Testis (tissue), 2 donors: ENCODE measurements around the gene NECAB3.

Experiments used
- POLR2A ChIP-seq: fragments of 450-650 bp; IDR thresholded peaks from one replicate; pipeline ENCODE4 v1.6.1; 2017; ENCODE audit warnings: antibody characterized with exemption, mild to moderate bottlenecking, moderate library complexity
- TF ChIP-seq, protein P1 (sequence below), 3 experiments: fragments of 450-650 bp in 2 of 3; fragments of 200-600 bp in 1 of 3; sonication (generic) in 1 of 3; IDR thresholded peaks; one replicate each; pipeline ENCODE4 v1.5.1; 2016 to 2019; ENCODE audit warnings: antibody characterized with exemption in 3 of 3, mild to moderate bottlenecking in 2 of 3, moderate library complexity in 1 of 3

DNA sequence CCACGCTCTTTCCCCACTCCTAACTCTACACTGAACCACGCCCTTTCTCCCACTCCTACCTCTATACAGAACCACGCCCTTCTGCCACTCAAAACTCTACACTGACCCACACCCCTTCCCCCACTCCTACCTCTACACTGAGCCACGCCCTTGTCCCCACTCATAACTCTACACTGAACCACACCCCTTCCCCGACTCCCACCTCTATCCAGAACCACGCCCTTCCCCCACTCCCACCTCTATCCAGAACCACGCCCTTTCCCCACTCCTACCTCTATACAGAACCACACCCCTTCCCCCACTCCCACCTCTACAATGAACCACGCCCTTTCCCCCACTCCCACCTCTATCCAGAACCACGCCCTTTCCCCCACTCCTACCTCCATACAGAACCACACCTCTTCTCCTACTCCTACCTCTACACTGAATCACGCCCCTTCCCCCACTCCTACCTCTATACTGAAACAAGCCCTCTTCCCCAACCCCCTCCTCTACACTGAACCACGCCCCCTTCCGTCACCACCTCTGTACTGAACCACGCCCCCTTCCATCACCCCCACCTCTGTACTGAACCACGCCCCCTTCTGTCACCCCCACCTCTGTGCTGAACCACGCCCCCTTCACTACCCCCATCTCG, 35.8 kb upstream of the NECAB3 start:
- TF ChIP-seq, protein P1, sequence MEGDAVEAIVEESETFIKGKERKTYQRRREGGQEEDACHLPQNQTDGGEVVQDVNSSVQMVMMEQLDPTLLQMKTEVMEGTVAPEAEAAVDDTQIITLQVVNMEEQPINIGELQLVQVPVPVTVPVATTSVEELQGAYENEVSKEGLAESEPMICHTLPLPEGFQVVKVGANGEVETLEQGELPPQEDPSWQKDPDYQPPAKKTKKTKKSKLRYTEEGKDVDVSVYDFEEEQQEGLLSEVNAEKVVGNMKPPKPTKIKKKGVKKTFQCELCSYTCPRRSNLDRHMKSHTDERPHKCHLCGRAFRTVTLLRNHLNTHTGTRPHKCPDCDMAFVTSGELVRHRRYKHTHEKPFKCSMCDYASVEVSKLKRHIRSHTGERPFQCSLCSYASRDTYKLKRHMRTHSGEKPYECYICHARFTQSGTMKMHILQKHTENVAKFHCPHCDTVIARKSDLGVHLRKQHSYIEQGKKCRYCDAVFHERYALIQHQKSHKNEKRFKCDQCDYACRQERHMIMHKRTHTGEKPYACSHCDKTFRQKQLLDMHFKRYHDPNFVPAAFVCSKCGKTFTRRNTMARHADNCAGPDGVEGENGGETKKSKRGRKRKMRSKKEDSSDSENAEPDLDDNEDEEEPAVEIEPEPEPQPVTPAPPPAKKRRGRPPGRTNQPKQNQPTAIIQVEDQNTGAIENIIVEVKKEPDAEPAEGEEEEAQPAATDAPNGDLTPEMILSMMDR (IDR thresholded peaks at IDR 0.05) = no peak
- TF ChIP-seq POLR2A = no peak
